HT-29 (cell line): ENCODE results near the gene EYA2. TPM values are rescaled to one million over a fixed set of nuclear protein-coding genes. Genes with fewer than 3 reads are reported as not detected.
"Not testable (repeated sequence)": the region's sequence is repeated elsewhere in the genome, so short reads cannot be mapped to it uniquely, and the experiment has no call there.

ENCODE experiments used
- DNase-seq: peaks from one replicate; pipeline ENCODE4 v3.0.0-alpha.2; 2015; ENCODE audit warnings: low spot score
- total RNA-seq: library from RNA; depleted of rRNA; stranded (reverse); fragments of >200 nt; shearing (Covaris generic); gene quantifications from 2 replicates; pipeline ENCODE4 v1.2.3, GENCODE V29; 2014

The EYA2 gene
- total RNA-seq, 1 experiment from 2014 or later, result not detected

- DNase-seq, result no peak
Measured at GRCh38 chr20:47202733-47203667, 308.4 kb downstream of the EYA2 start.

- peak; percentile 54 for DNase-seq
Measured at GRCh38 chr20:47204008-47204849, 309.6 kb downstream of the EYA2 start.

- DNase-seq, result not testable (repeated sequence)
Measured at GRCh38 chr20:47204850-47205122, 310.1 kb downstream of the EYA2 start.

- peak; percentile 91 for DNase-seq
Measured at GRCh38 chr20:47205577-47206123, 311.0 kb downstream of the EYA2 start.

GRCh38 chr20:47206552-47206951 is 311.9 kb downstream of the EYA2 start:
- not testable (repeated sequence) for DNase-seq

GRCh38 chr20:47206962-47207641 is 312.5 kb downstream of the EYA2 start:
- no peak for DNase-seq

GRCh38 chr20:47208534-47209174 is 314.0 kb downstream of the EYA2 start:
- no peak for DNase-seq

GRCh38 chr20:47209982-47210381 is 315.3 kb downstream of the EYA2 start:
- no peak for DNase-seq

GRCh38 chr20:47210470-47210869 is 315.8 kb downstream of the EYA2 start:
- DNase-seq, result no peak

GRCh38 chr20:47211036-47211435 is 316.4 kb downstream of the EYA2 start:
- DNase-seq, result no peak

GRCh38 chr20:47212606-47213207 is 318.1 kb downstream of the EYA2 start:
- no peak for DNase-seq

- DNase-seq, result no peak
Measured at GRCh38 chr20:47213966-47214365, 319.3 kb downstream of the EYA2 start.

GRCh38 chr20:47215653-47216397 is 321.2 kb downstream of the EYA2 start:
- no peak for DNase-seq

- no peak for DNase-seq
Measured at GRCh38 chr20:47216819-47217410, 322.3 kb downstream of the EYA2 start.

- DNase-seq, result no peak
Measured at GRCh38 chr20:47217482-47218446, 323.1 kb downstream of the EYA2 start.

GRCh38 chr20:47220161-47220582 is 325.5 kb downstream of the EYA2 start:
- peak; percentile 54 for DNase-seq

- DNase-seq, result no peak
Measured at GRCh38 chr20:47221036-47221625, 326.5 kb downstream of the EYA2 start.
